Activated T-cell treated with anti-CD3 and anti-CD28 coated beads, Interleukin-2, amount 50 U/mL, for 48 hours (primary cell): ENCODE measurements around the gene RBM15B.

Source experiments
- DNase-seq, 2 experiments: peaks; one replicate each; pipeline ENCODE4 v3.0.0-alpha.2; 2020

RBM15B gene

GRCh38 chr3:51393564-51393963, 2.5 kb downstream of the RBM15B start:
- DNase-seq, result peak in 1 of 2 experiments; percentile 23

DNA sequence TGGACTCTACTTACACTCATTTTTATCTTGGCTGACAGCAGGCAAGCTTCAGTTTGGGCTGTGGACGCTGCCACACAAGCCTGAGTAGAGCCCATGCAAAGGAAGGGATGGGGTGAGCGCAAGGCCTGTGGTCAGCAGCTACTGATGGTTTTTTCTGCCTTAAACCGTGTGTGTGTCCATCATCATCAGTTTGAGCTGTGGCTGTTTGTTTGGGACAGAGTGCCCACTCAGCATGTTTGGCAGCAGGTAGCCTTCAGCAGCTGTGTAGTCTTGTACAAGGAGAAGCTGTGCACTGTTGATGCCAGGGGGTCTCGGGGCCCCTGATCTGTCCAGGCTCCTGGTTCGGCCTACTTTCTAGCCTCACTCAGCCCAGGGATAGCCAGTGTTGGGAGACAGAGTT, 3.5 kb downstream of the RBM15B start:
- DNase-seq, result peak in 1 of 2 experiments; percentile 27

GRCh38 chr3:51395493-51396213, 4.6 kb downstream of the RBM15B start:
- peak in 1 of 2 experiments; percentile 20 for DNase-seq

DNA sequence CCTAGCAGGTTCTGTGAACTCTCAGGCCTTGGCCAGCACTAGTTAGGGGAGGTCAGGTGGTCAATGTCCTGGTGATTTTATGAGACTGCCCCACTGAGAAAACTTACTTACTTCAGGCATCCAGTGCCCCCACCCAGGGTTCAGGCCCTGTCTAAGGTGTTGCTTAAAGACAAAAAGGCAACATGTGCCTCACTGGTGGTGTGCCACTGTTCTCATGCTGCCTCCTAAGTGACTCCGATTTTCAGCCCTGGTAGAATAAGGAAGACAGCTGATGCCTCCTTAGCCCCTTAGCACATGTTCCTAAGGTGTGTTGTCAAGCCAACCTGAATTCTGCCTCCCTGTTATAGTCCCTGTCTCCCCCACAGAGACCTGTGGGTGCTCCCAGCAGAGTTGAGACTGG, 5.3 kb downstream of the RBM15B start:
- no peak for DNase-seq

GRCh38 chr3:51397392-51397791, 6.3 kb downstream of the RBM15B start:
- no peak for DNase-seq

- DNase-seq, result no peak
These were observed 7.7 kb downstream of the RBM15B start for GRCh38 chr3:51398595-51399310.

DNA sequence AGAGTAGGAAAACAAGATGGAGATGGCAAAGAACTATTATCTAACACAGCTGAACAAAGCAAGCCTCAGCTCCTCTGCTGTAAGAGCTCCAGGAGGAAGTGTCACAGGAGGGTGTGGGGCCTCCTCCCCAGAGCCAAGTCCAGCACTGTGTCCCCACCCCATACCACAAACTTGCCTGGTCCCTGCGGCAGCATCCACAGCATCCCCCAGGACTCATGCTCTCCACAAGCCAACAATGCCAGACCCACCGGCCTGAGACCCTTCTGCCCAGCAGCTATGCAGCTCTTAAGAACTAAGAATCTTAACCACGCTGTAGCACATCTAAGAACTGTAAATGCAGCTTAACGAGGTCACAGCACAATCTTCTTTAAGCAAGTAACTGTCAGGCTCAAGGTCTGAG, 9.1 kb downstream of the RBM15B start:
- no peak for DNase-seq

DNA sequence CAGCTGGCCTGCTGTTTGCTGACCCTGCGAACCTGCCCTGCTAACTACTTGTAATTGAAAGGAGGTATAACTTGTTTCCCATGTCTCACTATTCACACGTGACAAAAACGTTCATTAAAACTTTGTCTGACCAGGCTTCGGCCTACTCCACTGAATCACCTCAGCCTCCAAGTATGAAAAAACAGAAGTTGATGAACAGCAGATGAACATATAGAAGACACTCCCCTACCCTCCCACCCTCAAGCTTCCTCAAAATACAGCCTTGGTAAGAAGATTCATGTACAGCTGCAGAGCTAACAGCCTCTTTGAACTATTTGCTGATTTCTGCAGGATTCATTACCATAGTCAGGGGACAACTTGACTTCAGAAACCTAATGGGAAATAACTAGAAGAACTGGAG, 10.7 kb downstream of the RBM15B start:
- DNase-seq, result no peak

DNA sequence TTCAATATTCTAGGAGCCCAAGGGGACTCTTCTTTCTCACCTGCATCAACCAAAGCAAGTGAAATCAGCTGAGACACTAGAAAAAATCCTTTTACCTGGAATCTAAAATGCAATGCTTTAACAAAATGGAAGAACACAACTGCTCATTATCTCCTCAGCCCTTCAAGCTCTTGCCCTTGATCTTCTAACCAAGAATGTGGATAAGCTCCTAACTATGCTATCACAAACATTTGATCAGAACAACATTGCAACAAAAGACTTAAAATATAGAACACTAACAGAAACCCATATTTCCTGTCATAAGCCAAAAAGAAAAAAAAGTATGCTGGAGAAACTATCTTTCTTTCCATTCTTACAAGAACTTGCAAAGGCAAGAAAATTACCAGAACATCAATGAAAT, 12.6 kb downstream of the RBM15B start:
- no peak for DNase-seq

GRCh38 chr3:51408021-51408420, 16.9 kb downstream of the RBM15B start:
- no peak for DNase-seq

- no peak for DNase-seq
These were observed 17.7 kb downstream of the RBM15B start for GRCh38 chr3:51408813-51409212.

- DNase-seq, result no peak
These were observed 31.1 kb downstream of the RBM15B start for GRCh38 chr3:51422211-51422610.

- no peak for DNase-seq
These were observed 35.8 kb downstream of the RBM15B start for GRCh38 chr3:51426921-51427320.

DNA sequence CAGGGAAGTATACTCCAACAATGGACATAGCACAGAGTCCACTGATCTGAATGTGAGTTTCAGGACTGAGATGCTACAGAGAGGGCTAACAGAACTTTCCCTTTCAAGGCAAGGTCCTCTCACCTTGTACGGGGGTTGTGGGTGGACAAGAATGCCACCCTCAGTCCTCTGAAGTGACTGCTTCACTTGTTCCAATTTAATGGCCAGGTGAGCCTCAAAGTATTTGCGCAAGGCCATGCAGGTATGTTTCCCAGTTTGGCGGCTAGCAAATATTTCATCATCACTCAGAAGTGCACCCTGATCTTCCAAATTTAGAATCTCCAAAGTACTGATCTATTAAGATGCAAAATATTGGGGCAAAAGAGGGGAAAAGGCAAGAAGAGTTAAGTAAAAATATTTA, 38.1 kb downstream of the RBM15B start:
- DNase-seq, result no peak

DNA sequence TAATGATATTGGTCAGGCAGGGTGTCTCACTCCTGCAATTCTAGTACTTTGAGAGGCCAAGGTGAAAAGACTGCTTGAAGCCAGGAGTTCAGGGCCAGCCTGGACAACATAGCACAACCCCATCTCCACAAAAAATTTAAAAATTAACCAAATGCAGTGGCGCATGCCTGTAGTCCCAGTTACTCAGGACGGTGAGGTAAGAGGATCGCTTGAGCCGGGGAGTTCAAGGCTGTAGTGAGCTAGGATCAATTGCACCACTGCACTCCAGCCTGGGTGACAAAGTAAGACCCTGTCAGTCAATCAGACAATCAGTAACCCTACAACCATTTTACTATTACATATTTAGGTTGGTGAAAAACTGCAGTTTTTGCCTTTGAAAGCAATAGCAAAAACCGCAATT, 43.0 kb downstream of the RBM15B start:
- no peak for DNase-seq

DNA sequence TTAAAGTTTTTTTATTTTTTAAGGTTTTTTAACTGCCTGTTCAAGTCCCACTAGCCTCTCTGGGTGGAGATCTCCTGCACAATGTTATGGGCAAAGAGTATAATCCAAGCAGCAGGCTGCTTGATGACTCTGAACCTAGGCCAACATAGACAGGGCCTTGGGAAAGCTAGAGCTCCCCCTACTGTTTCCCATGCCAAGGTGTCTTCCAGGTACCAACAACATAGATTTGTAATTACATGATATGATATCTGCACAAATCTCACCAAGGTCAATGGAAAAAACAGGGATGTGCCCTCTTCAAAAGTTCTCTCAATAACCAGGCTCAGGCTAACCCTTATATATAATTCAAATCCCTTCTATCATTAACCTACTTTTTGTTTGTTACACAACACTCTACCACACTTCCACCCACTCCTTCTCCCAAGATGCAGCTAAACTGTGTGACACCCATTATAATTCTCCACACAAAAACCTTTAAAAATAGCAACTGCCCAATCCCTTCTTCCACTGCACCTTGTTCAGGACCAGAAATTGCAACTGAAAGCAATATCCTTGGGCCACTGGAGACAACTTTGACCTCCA, 43.8 kb downstream of the RBM15B start:
- peak; percentile 30 to 41 for DNase-seq

DNA sequence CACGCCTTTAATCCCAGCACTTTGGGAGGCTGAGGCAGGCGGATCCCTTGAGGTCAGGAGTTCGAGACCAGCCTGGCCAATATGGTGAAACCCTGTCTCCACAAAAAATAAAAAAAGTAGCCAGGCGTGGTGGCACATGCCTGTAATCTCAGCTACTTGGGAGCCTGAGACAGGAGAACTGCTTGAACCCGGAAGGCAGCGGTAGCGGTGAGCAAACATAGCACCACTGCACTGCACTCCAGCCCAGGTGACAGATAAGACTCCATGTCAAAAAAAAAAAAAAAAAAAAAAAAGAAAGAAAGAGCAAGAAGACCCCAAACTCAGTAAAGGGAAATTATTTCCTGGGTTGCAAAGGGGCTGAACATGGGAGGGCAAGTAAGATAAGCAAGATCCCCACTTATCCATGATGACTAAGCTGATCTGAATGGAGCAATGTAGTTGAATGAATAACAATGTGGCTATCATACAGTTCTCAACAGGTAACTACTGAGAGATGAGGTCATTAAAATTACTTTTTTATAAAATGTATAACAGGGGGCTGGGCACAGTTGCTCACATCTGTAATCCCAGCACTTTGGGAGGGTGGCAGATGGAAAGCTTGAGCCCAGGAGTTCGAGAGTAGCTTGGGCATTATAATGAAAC, 46.0 kb downstream of the RBM15B start:
- DNase-seq, result no peak

- DNase-seq, result no peak
These were observed 50.4 kb downstream of the RBM15B start for GRCh38 chr3:51441282-51442030.

DNA sequence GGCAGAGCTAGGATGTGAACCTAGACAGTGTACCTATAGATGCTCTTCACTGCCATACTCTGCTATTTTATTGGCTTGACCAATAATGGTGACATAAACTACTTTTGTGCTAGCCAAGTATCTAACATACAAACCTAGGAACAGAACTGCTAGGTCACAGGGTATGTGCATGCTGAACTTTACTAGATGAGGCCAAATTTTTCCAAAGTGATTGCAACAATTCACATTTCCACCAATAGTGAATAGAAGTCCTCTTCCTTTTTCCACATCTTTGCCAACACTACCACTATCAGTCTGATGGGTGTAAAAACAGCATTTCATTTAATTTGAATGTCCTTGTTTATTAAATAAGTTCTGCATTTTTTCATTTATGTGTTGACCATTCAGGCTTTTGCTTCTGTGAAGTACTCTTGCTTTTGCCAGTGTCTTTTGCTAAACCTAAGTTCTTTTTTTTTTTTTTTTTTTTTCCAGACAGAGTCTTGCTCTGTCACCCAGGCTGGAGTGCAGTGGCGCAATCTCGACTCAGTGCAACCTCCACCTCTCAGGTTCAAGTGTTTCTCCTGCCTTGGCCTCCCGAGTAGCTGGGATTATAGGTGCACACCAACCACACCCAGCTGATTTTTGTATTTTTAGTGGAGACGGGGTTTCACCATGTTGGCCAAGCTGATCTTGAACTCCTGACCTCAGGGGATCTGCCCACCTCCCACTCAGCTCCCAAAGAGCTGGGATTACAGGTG, 54.6 kb downstream of the RBM15B start:
- DNase-seq, result no peak
